HEK293 (cell line): ENCODE results near the gene GAK.
"Not testable (repeated sequence)": the region's sequence is repeated elsewhere in the genome, so short reads cannot be mapped to it uniquely, and the experiment has no call there.

ENCODE experiments used
- CTCF ChIA-PET: fragments of 350-600 bp; formaldehyde crosslinking; extraction: SDS; loops from one replicate; lab custom pipeline; 2021; ENCODE audit warnings: antibody characterized with exemption; lab: Yijun Ruan, JAX
- POLR2A ChIA-PET: fragments of 300-600 bp; formaldehyde crosslinking; extraction: SDS; loops from one replicate; lab custom pipeline; 2020; ENCODE audit warnings: antibody characterized with exemption, inconsistent platforms; lab: Yijun Ruan, JAX
- H3K27ac ChIP-seq: fragments of 200-500 bp; sonication (Bioruptor generic); 2 replicates; pipeline ENCODE4 v1.5.1; 2014; ENCODE audit warnings: low read depth, low read length, control low read depth, inconsistent platforms; ENCODE audit errors: extremely low read depth
- H3K36me3 ChIP-seq, 2 experiments: fragments of 200-500 bp in 1 of 2; sonication (Bioruptor generic) in 1 of 2; 1 replicate in 1 of 2; 2 replicates in 1 of 2; pipeline ENCODE4 v1.5.1; 2014 to 2017; ENCODE audit warnings: inconsistent platforms in 2 of 2, low read length in 2 of 2; ENCODE audit not compliant: control insufficient read depth in 2 of 2, insufficient read depth in 1 of 2
- H3K4me1 ChIP-seq: fragments of 200-500 bp; sonication (Bioruptor generic); 2 replicates; pipeline ENCODE4 v1.5.1; 2014; ENCODE audit warnings: mild to moderate bottlenecking, low read length, inconsistent platforms; ENCODE audit not compliant: control insufficient read depth, insufficient read depth
- H3K4me3 ChIP-seq: 2 replicates; pipeline ENCODE4 v1.5.1; 2011; ENCODE audit warnings: low read depth, mild to moderate bottlenecking, control low read depth, low read length, moderate library complexity
- H3K9me3 ChIP-seq: fragments of 200-500 bp; sonication (Bioruptor generic); 2 replicates; pipeline ENCODE4 v1.5.1; 2014; ENCODE audit warnings: low read depth, low read length, inconsistent platforms; ENCODE audit not compliant: control insufficient read depth, insufficient read depth
- KLF16 ChIP-seq: fragments of 450-650 bp; formaldehyde crosslinking; IDR thresholded peaks from 2 replicates; pipeline ENCODE4 v1.5.1; 2017; ENCODE audit warnings: missing biosample characterization, missing genetic modification characterization
- KLF8 ChIP-seq: fragments of 450-650 bp; formaldehyde crosslinking; IDR thresholded peaks from 2 replicates; pipeline ENCODE4 v1.5.1; 2016; ENCODE audit warnings: missing biosample characterization, missing genetic modification characterization
- MEIS1 ChIP-seq: sonication (generic); formaldehyde crosslinking; IDR thresholded peaks from 2 replicates; pipeline ENCODE4 v1.8.1; 2022; ENCODE audit warnings: missing genetic modification reagents, mild to moderate bottlenecking, borderline replicate concordance
- OSR2 ChIP-seq: fragments of 450-650 bp; formaldehyde crosslinking; IDR thresholded peaks from 2 replicates; pipeline ENCODE4 v1.5.1; 2016; ENCODE audit warnings: missing biosample characterization, missing genetic modification characterization
- REST ChIP-seq: fragments of 450-650 bp; formaldehyde crosslinking; IDR thresholded peaks from 2 replicates; pipeline ENCODE4 v1.5.1; 2016; ENCODE audit warnings: missing biosample characterization, missing genetic modification characterization
- ZNF19 ChIP-seq: fragments of 450-650 bp; formaldehyde crosslinking; IDR thresholded peaks from 2 replicates; pipeline ENCODE4; 2016; ENCODE audit warnings: missing biosample characterization, missing genetic modification characterization, low read depth
- ZNF2 ChIP-seq: fragments of 450-650 bp; formaldehyde crosslinking; IDR thresholded peaks from 2 replicates; pipeline ENCODE4 v1.5.1; 2016; ENCODE audit warnings: missing biosample characterization, missing genetic modification characterization
- ZNF280D ChIP-seq: fragments of 450-650 bp; formaldehyde crosslinking; IDR thresholded peaks from 2 replicates; pipeline ENCODE4 v1.5.1; 2016; ENCODE audit warnings: missing biosample characterization, missing genetic modification characterization
- ZNF335 ChIP-seq: fragments of 450-650 bp; formaldehyde crosslinking; conservative IDR thresholded peaks from 2 replicates; pipeline ENCODE4 v1.5.1; 2016; ENCODE audit warnings: missing biosample characterization, missing genetic modification characterization
- ZNF391 ChIP-seq: fragments of 450-650 bp; formaldehyde crosslinking; IDR thresholded peaks from 2 replicates; pipeline ENCODE4 v1.5.1; 2016; ENCODE audit warnings: low read depth, missing biosample characterization, missing genetic modification characterization, borderline replicate concordance
- ZNF404 ChIP-seq: fragments of 450-650 bp; formaldehyde crosslinking; IDR thresholded peaks from 2 replicates; pipeline ENCODE4 v1.5.1; 2017; ENCODE audit warnings: missing biosample characterization, missing genetic modification characterization
- ZNF433 ChIP-seq: fragments of 450-650 bp; formaldehyde crosslinking; IDR thresholded peaks from 2 replicates; pipeline ENCODE4 v1.5.1; 2016; ENCODE audit warnings: missing biosample characterization, missing genetic modification characterization, low read depth
- ZNF549 ChIP-seq: fragments of 450-650 bp; IDR thresholded peaks from 2 replicates; pipeline ENCODE4 v1.5.1; 2018; ENCODE audit warnings: missing biosample characterization, missing genetic modification characterization, mild to moderate bottlenecking, inconsistent platforms, moderate library complexity
- ZNF585B ChIP-seq: fragments of 450-650 bp; formaldehyde crosslinking; IDR thresholded peaks from 2 replicates; pipeline ENCODE4 v1.5.1; 2016; ENCODE audit warnings: missing biosample characterization, missing genetic modification characterization
- ZNF76 ChIP-seq: fragments of 450-650 bp; formaldehyde crosslinking; IDR thresholded peaks from 2 replicates; pipeline ENCODE4; 2016; ENCODE audit warnings: low read depth, missing biosample characterization, missing genetic modification characterization, borderline replicate concordance
- ZNF776 ChIP-seq: fragments of 450-650 bp; formaldehyde crosslinking; IDR thresholded peaks from 2 replicates; pipeline ENCODE4 v1.5.0; 2017; ENCODE audit warnings: missing biosample characterization, missing genetic modification characterization, borderline replicate concordance
- ZNF843 ChIP-seq: fragments of 450-650 bp; formaldehyde crosslinking; IDR thresholded peaks from 2 replicates; pipeline ENCODE4 v1.5.1; 2016; ENCODE audit warnings: missing biosample characterization, missing genetic modification characterization

The GAK gene

GRCh38 chr4:946103-946450 is 14.0 kb upstream of the GAK start (continued):
- no peak for TF ChIP-seq REST (tag by site-specific recombination)
- TF ChIP-seq ZNF843 (tag by site-specific recombination) = no peak
- no peak for TF ChIP-seq ZNF776 (tag by site-specific recombination)
- TF ChIP-seq ZNF76 = no peak

- POLR2A ChIA-PET = no interaction called here
- no peak overlapping the region for H3K27ac ChIP-seq
- no peaks in the 10 kb centered on the region for H3K36me3 ChIP-seq
- no peak overlapping the region for H3K4me3 ChIP-seq
- CTCF ChIA-PET = no interaction called here
- 0 out of 2 replicates have a peak, but pooled peaks cover 3% of the 10 kb centered on the region for H3K4me1 ChIP-seq
- TF ChIP-seq ZNF280D (no peak), ZNF549 (tag by site-specific recombination) (no peak), KLF8 (tag by site-specific recombination) (no peak), ZNF585B (tag by site-specific recombination) (no peak), ZNF391 (tag by site-specific recombination) (no peak), MEIS1 (CRISPR knock-in tag) (no peak), ZNF404 (tag by site-specific recombination) (no peak), ZNF433 (tag by site-specific recombination) (no peak), ZNF335 (tag by site-specific recombination) (no peak), OSR2 (no peak), KLF16 (no peak), ZNF2 (tag by site-specific recombination) (no peak), ZNF19 (no peak)
- H3K9me3 ChIP-seq = no peaks in the 10 kb centered on the region
Measured at GRCh38 chr4:945274-946102, 13.4 kb upstream of the GAK start.

- CTCF ChIA-PET, H3K36me3 ChIP-seq, POLR2A ChIA-PET: not testable (repeated sequence)
Measured at GRCh38 chr4:939508-939907, 7.4 kb upstream of the GAK start.

More at GRCh38 chr4:939508-939907, 7.4 kb upstream of the GAK start:
- not testable (repeated sequence) for H3K4me3 ChIP-seq, H3K27ac ChIP-seq, H3K4me1 ChIP-seq, H3K9me3 ChIP-seq
